ENCODE data around the gene RXYLT1. TPM values are rescaled to one million over a fixed set of nuclear protein-coding genes. Genes with fewer than 3 reads are reported as not detected.

The RXYLT1 gene
- total and polyA plus RNA-seq, 2 of the 8 experiments (the other 6 are each of a cell fraction or from before 2014, with no cell fraction given): 3.8 to 10.9 TPM

GRCh38 chr12:63826006-63826585 lies 46.4 kb downstream of the RXYLT1 start:
- Histone ChIP-seq H3K23me2 (ENCODE audit: low read depth, low read length) (no peaks in the 10 kb centered on the region; the same call in 1 of the 2 replicates), H2BK5ac (ENCODE audit: low read depth, low read length) (no peak overlapping the region), H3K79me1 (ENCODE audit: low read depth, low read length) (no peaks in the 10 kb centered on the region), H3K4me2 (ENCODE audit: insufficient read depth in 1 of 2, low read depth in 2 of 2, low read length in 2 of 2) (no peak overlapping the region), H4K20me1 (replicated peaks in 1 of 2; ENCODE audit: control insufficient read depth in 1 of 2, insufficient read depth in 2 of 2, low read length in 2 of 2) (no peaks in the 10 kb centered on the region), H3K9me3 (ENCODE audit: insufficient read depth in 2 of 2, low read depth in 1 of 2, low read length in 1 of 2) (peaks cover 6 to 8% of the 10 kb centered on the region in 2 experiments; a peak in 1 of 4 replicates), H4K5ac (ENCODE audit: insufficient read length, low read depth, low read length) (no peak overlapping the region), H3K23ac (ENCODE audit: insufficient read length) (no peak overlapping the region), H2BK15ac (ENCODE audit: low read length) (no peak overlapping the region), H3K4me1 (replicated peaks in 1 of 4; ENCODE audit: control insufficient read depth in 3 of 4, insufficient read depth in 4 of 4, low read length in 3 of 4) (no peaks in the 10 kb centered on the region), H3K9ac (replicated peaks in 1 of 4; ENCODE audit: extremely low read depth in 1 of 4, low read depth in 3 of 4, low read length in 3 of 4) (no peak overlapping the region), H3K56ac (replicated peaks; ENCODE audit: insufficient read length, low read depth, low read length) (no peak overlapping the region), H4K8ac (ENCODE audit: extremely low read depth, insufficient read depth, low read length) (no peak overlapping the region), H2BK120ac (replicated peaks; ENCODE audit: low read depth, low read length) (no peak overlapping the region), H2AFZ (ENCODE audit: low read length) (peak overlapping the region; percentile 42; the same call in 1 of the 2 replicates), H2AK5ac (ENCODE audit: low read depth, low read length) (no peak overlapping the region), H3K18ac (ENCODE audit: extremely low read depth, low read length) (no peak overlapping the region), H4K91ac (replicated peaks; ENCODE audit: insufficient read length, low read length) (no peak overlapping the region), H3K79me2 (ENCODE audit: control insufficient read depth in 1 of 2, insufficient read depth in 2 of 2, low read length in 2 of 2) (no peaks in the 10 kb centered on the region), H3K4ac (replicated peaks; ENCODE audit: insufficient read length, low read depth, low read length) (no peak overlapping the region), H3K36me3 (ENCODE audit: control insufficient read depth in 2 of 4, insufficient read depth in 4 of 4, low read length in 3 of 4) (no peaks in the 10 kb centered on the region), H3K27ac (ENCODE audit: low read depth, low read length) (no peak overlapping the region), H2BK12ac (ENCODE audit: low read depth, low read length) (no peak overlapping the region), H2BK20ac (ENCODE audit: low read length) (no peak overlapping the region), H3K4me3 (ENCODE audit: extremely low read depth in 1 of 4, insufficient read depth in 2 of 4, low read depth in 3 of 4, low read length in 4 of 4) (no peak overlapping the region), H3K27me3 (replicated peaks in 1 of 4; ENCODE audit: control insufficient read depth in 3 of 4, extremely low read depth in 1 of 4, insufficient read depth in 3 of 4, low read length in 3 of 4) (no peaks in the 10 kb centered on the region), H3K14ac (ENCODE audit: insufficient read length) (no peak overlapping the region)
- TF ChIP-seq KDM5A (IDR thresholded peaks at IDR 0.05; ENCODE audit: low read length) (no peak), ATF3 (IDR thresholded peaks at IDR 0.05; ENCODE audit: insufficient read depth, low read depth, low read length) (no peak), CTCF (IDR thresholded peaks at IDR 0.05; ENCODE audit: control extremely low read depth in 1 of 3, insufficient read depth in 1 of 3, low read depth in 1 of 3, low read length in 3 of 3) (peak in 2 of 3 experiments; percentile 60 to 77; a peak in 2 of 4 replicates), TAF7 (optimal IDR thresholded peaks at IDR 0.05; ENCODE audit: borderline replicate concordance, low read depth, low read length) (no peak), EP300 (IDR thresholded peaks at IDR 0.05; ENCODE audit: borderline replicate concordance in 1 of 2, low read depth in 2 of 2, low read length in 2 of 2) (no peak), SP4 (IDR thresholded peaks at IDR 0.05; ENCODE audit: low read length) (no peak), RAD21 (IDR thresholded peaks at IDR 0.05 in 1 of 2, conservative IDR thresholded peaks at IDR 0.05 in 1 of 2; ENCODE audit: low read depth in 2 of 2, low read length in 2 of 2) (peak; percentile 91 to 93)
- 34% methylated on average over 4 of the region's 4 CpGs; no CpG with 5 or more reads in 1 of the 2 experiments for WGBS, 2 experiments (ENCODE audit: extremely low coverage in 1 of 2, insufficient coverage in 1 of 2, insufficient read length in 1 of 2, insufficient replicate concordance in 2 of 2, low coverage in 1 of 2, low lambda C conversion rate in 2 of 2, missing lambda C conversion rate in 1 of 2)
- no peak for FAIRE-seq
- DNase-seq (ENCODE audit: low read depth in 1 of 2, low spot score in 2 of 2): no peak
- ChIA-PET POLR2A (ENCODE audit: partially characterized antibody) (interaction anchor here (1.3 kb wide), 1 partner anchor 11 kb away, joined by 3 read pairs; no protein-coding TSS in a partner anchor), CTCF (ENCODE audit: partially characterized antibody) (interaction anchor here (0.6 to 3.7 kb wide), 26 partner anchors 10 to 1038 kb away, joined by 3 to 33 read pairs (median 3); partner anchors contain the start of gene SRGAP1)
